Measurements from ENCODE around the gene ACER1. TPM values are rescaled to one million over a fixed set of nuclear protein-coding genes. Genes with fewer than 3 reads are reported as not detected.
A peak's percentile ranks its signal among the peaks of the same experiment; 100 is the strongest.

The ACER1 gene
- total RNA-seq, 1 donor from 2014 or later = not detected

DNA sequence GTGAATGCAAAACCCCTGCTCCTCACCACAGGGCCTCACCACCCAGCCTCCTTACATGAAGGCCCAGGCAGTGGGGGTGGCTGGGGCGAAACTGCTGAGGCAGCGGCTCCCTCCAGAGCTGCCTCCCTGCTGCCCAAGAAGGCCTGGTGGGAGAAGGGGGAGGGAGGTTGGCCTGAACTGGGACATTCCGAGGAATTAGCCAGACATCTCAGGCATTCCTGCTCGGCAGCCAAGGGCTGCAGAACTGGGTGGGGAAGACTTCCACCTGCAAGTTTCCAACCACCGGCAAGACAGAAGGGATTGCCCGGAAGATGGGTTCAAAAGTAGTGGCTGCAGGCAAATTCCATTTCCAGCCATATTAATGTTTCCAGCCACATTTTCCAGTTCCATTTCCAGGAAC is 44.6 kb upstream of the ACER1 start:
- no peak overlapping the region for H3K27ac Mint-ChIP-seq (ENCODE audit: unreplicated experiment)
- no peaks in the 10 kb centered on the region for H3K9me3 Mint-ChIP-seq
- peaks cover 22% of the 10 kb centered on the region for H3K36me3 Mint-ChIP-seq (ENCODE audit: low read depth)
- no peak for DNase-seq (ENCODE audit: low read depth, low spot score)
- TF ChIP-seq, protein P1, sequence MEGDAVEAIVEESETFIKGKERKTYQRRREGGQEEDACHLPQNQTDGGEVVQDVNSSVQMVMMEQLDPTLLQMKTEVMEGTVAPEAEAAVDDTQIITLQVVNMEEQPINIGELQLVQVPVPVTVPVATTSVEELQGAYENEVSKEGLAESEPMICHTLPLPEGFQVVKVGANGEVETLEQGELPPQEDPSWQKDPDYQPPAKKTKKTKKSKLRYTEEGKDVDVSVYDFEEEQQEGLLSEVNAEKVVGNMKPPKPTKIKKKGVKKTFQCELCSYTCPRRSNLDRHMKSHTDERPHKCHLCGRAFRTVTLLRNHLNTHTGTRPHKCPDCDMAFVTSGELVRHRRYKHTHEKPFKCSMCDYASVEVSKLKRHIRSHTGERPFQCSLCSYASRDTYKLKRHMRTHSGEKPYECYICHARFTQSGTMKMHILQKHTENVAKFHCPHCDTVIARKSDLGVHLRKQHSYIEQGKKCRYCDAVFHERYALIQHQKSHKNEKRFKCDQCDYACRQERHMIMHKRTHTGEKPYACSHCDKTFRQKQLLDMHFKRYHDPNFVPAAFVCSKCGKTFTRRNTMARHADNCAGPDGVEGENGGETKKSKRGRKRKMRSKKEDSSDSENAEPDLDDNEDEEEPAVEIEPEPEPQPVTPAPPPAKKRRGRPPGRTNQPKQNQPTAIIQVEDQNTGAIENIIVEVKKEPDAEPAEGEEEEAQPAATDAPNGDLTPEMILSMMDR (conservative IDR thresholded peaks at IDR 0.05) = no peak
- H3K4me1 Mint-ChIP-seq = peaks cover 6% of the 10 kb centered on the region
- H3K27me3 Mint-ChIP-seq (ENCODE audit: low read depth) = no peaks in the 10 kb centered on the region
- H3K4me3 Mint-ChIP-seq = no peak overlapping the region

- Mint-ChIP-seq H3K9me3 (no peaks in the 10 kb centered on the region), H3K27me3 (ENCODE audit: low read depth) (peaks cover 4% of the 10 kb centered on the region), H3K27ac (ENCODE audit: unreplicated experiment) (no peak overlapping the region), H3K4me1 (peaks cover 12% of the 10 kb centered on the region), H3K36me3 (ENCODE audit: low read depth) (peaks cover 17% of the 10 kb centered on the region), H3K4me3 (peak overlapping the region; percentile 41)
- TF ChIP-seq, protein P1 (conservative IDR thresholded peaks at IDR 0.05) = no peak
- DNase-seq (ENCODE audit: low read depth, low spot score) = no peak
These were observed 43.2 kb upstream of the ACER1 start for GRCh38 chr19:6376512-6377190.

- Mint-ChIP-seq H3K27me3 (ENCODE audit: low read depth) (peaks cover 4% of the 10 kb centered on the region), H3K9me3 (no peaks in the 10 kb centered on the region), H3K4me3 (peak within 1 kb of the TSS; percentile 41), H3K36me3 (ENCODE audit: low read depth) (peaks cover 13% of the 10 kb centered on the region), H3K27ac (ENCODE audit: unreplicated experiment) (no peak within 1 kb of the TSS), H3K4me1 (peaks cover 12% of the 10 kb centered on the region)
- DNase-seq (ENCODE audit: low read depth, low spot score) = no peak
- TF ChIP-seq, protein P1 (conservative IDR thresholded peaks at IDR 0.05) = no peak
These were observed 42.1 kb upstream of the ACER1 start, which contains the start of gene PSPN for GRCh38 chr19:6375411-6376010. TSS of gene PSPN (minus strand) at chr19:6375933. CDS start at chr19:6375849, 84 bp downstream.

DNA sequence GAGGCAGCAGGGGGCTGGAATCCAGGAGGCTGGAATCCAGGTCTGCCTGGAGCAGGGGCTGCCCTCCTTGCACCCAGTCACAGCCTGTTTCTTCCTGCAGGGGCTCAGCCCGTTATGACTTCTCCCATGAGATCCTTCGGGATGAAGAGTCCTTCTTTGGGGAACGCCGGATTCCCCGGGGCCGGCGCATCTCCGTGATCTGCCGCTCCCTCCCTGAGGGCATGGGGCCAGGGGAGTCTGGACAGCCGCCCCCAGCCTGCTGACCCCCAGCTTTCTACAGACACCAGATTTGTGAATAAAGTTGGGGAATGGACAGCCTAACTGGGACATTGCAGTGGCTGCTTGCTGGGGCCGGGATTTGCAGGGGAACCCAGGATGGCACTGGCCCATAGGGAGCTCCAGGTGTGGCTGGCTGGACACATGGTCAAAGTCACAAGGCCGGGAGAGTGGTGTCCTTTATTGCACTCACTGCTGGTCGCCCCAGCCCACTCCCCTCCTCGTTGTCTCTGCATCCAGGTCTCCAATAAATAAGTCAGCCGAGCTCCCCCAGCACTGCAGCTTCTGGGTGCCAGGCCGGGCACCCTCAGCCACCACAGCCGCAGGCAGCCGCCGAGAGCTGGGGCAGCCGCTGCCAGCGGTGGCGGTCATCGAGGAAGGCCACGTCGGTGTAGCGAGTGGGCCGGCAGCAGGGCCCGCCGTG is 41.4 kb upstream of the ACER1 start:
- H3K4me3 Mint-ChIP-seq = peak overlapping the region; percentile 23
- H3K4me1 Mint-ChIP-seq = peaks cover 14% of the 10 kb centered on the region
- TF ChIP-seq, protein P1 (conservative IDR thresholded peaks at IDR 0.05) = no peak
- peaks cover 4% of the 10 kb centered on the region for H3K27me3 Mint-ChIP-seq (ENCODE audit: low read depth)
- H3K27ac Mint-ChIP-seq (ENCODE audit: unreplicated experiment) = no peak overlapping the region
- peaks cover 8% of the 10 kb centered on the region for H3K36me3 Mint-ChIP-seq (ENCODE audit: low read depth)
- DNase-seq (ENCODE audit: low read depth, low spot score) = no peak
- H3K9me3 Mint-ChIP-seq = no peaks in the 10 kb centered on the region

GRCh38 chr19:6374161-6374709 is 40.8 kb upstream of the ACER1 start:
- H3K36me3 Mint-ChIP-seq (ENCODE audit: low read depth) = peaks cover 5% of the 10 kb centered on the region
- TF ChIP-seq, protein P1 (conservative IDR thresholded peaks at IDR 0.05) = no peak
- H3K4me3 Mint-ChIP-seq = peak overlapping the region; percentile 23
- no peaks in the 10 kb centered on the region for H3K9me3 Mint-ChIP-seq
- DNase-seq (ENCODE audit: low read depth, low spot score) = no peak
- peaks cover 4% of the 10 kb centered on the region for H3K27me3 Mint-ChIP-seq (ENCODE audit: low read depth)
- H3K27ac Mint-ChIP-seq (ENCODE audit: unreplicated experiment) = no peak overlapping the region
- H3K4me1 Mint-ChIP-seq = peaks cover 16% of the 10 kb centered on the region
